NOMO-1 treated with dmso at 0.1 percent for 144 hours (cell line): ENCODE data around the gene MAP7.

Experiments used
- DNase-seq: peaks from one replicate; lab custom pipeline; 2025; ENCODE audit not compliant: unreplicated experiment; lab: John Stamatoyannopoulos, UW

The MAP7 gene

GRCh38 chr6:136566007-136566487 lies 15.8 kb upstream of the MAP7 start:
- peak; percentile 73 for DNase-seq

- no peak for DNase-seq
These were observed 14.0 kb upstream of the MAP7 start for GRCh38 chr6:136564180-136564579.

- no peak for DNase-seq
These were observed 13.3 kb upstream of the MAP7 start for GRCh38 chr6:136563386-136564152.

GRCh38 chr6:136562211-136562610 lies 12.0 kb upstream of the MAP7 start:
- no peak for DNase-seq

GRCh38 chr6:136553166-136553787 lies 3.1 kb upstream of the MAP7 start:
- DNase-seq: no peak

GRCh38 chr6:136552054-136552453 lies 1.8 kb upstream of the MAP7 start:
- DNase-seq: no peak

- no peak for DNase-seq
These were observed 881 bp upstream of the MAP7 start for GRCh38 chr6:136551103-136551502.

GRCh38 chr6:136550045-136550329 lies 235 bp downstream of the MAP7 start:
- DNase-seq: no peak

GRCh38 chr6:136549300-136550044 lies 750 bp downstream of the MAP7 start:
- no peak for DNase-seq

- no peak for DNase-seq
These were observed 1.5 kb downstream of the MAP7 start for GRCh38 chr6:136548582-136549299.

GRCh38 chr6:136547871-136548270 lies 2.4 kb downstream of the MAP7 start:
- no peak for DNase-seq

GRCh38 chr6:136547336-136547735 lies 2.9 kb downstream of the MAP7 start:
- DNase-seq: peak; percentile 30

- no peak for DNase-seq
These were observed 3.9 kb downstream of the MAP7 start for GRCh38 chr6:136546331-136546730.

- no peak for DNase-seq
These were observed 5.9 kb downstream of the MAP7 start for GRCh38 chr6:136544326-136544725.

GRCh38 chr6:136541395-136541794 lies 8.8 kb downstream of the MAP7 start:
- no peak for DNase-seq

- no peak for DNase-seq
These were observed 10.1 kb downstream of the MAP7 start for GRCh38 chr6:136539967-136540652.

GRCh38 chr6:136538836-136539235 lies 11.4 kb downstream of the MAP7 start:
- DNase-seq: no peak

- no peak for DNase-seq
These were observed 14.2 kb downstream of the MAP7 start for GRCh38 chr6:136535880-136536650.

GRCh38 chr6:136535017-136535765 lies 15.0 kb downstream of the MAP7 start:
- DNase-seq: peak; percentile 12
